ENCODE measurements around the gene PLA2R1.

DNA sequence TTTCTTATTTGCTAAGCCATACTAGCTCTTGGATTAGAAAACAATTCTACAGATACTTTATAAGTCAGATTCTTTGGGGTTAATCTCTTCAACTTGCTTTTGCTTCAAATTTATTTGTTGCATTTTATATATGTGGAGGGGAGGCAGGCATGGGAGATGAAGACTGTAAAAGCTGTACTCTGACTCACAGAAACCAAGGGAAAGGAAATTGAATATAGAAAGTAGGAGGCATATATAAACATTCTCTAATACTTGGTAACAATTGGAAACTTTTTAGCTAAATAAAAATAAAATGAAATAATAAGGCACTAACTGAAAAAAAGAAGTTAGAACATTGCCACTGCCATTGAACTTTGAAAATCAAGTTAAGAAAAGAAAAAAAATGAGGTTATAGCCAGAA, 21.3 kb downstream of the PLA2R1 start:
- TF ChIP-seq POLR2A (IDR thresholded peaks at IDR 0.05; ENCODE audit: low read depth, low read length) (no peak), POLR2AphosphoS5 (IDR thresholded peaks at IDR 0.05; ENCODE audit: low read depth, low read length) (no peak), TAF1 (IDR thresholded peaks at IDR 0.05; ENCODE audit: borderline replicate concordance, low read depth, low read length) (no peak)

Data from GM12892 (cell line).